KMS-11 (cell line): ENCODE results near the gene DCST1.

Experiments used
- H2AFZ ChIP-seq: fragments of 200-600 bp; sonication (generic); 2 replicates; pipeline ENCODE4 v1.6.1; 2016; ENCODE audit warnings: antibody characterized with exemption, mixed run types, low read depth
- H3K27ac ChIP-seq: fragments of 200-600 bp; sonication (generic); 2 replicates; pipeline ENCODE4 v1.6.1; 2016; ENCODE audit warnings: mild to moderate bottlenecking, mixed run types
- H3K27me3 ChIP-seq: fragments of 200-600 bp; sonication (generic); 2 replicates; pipeline ENCODE4 v1.6.1; 2017; ENCODE audit warnings: mild to moderate bottlenecking, low read depth, mixed run types, moderate library complexity; ENCODE audit not compliant: insufficient read depth
- H3K36me3 ChIP-seq: fragments of 200-600 bp; sonication (generic); 2 replicates; pipeline ENCODE4 v1.6.1; 2017; ENCODE audit warnings: mild to moderate bottlenecking, mixed run types; ENCODE audit not compliant: insufficient read depth
- H3K4me1 ChIP-seq: fragments of 200-600 bp; sonication (generic); 2 replicates; pipeline ENCODE4 v1.6.1; 2016; ENCODE audit warnings: mild to moderate bottlenecking, low read depth, mixed run types; ENCODE audit not compliant: poor library complexity, severe bottlenecking
- H3K4me2 ChIP-seq: fragments of 200-600 bp; sonication (generic); 2 replicates; pipeline ENCODE4 v1.7.0; 2016; ENCODE audit warnings: mild to moderate bottlenecking, mixed run types
- H3K4me3 ChIP-seq: fragments of 200-600 bp; sonication (generic); IDR thresholded peaks from 2 replicates; pipeline ENCODE4 v1.6.1; 2017; ENCODE audit warnings: low read depth, low read length, mixed read lengths; ENCODE audit not compliant: insufficient read depth
- H3K79me2 ChIP-seq: fragments of 200-600 bp; sonication (generic); 2 replicates; pipeline ENCODE4 v1.6.1; 2016; ENCODE audit warnings: low read depth, mixed run types; ENCODE audit not compliant: insufficient read depth
- H3K9ac ChIP-seq: fragments of 200-600 bp; sonication (generic); 2 replicates; pipeline ENCODE4 v1.6.1; 2016; ENCODE audit warnings: mild to moderate bottlenecking, mixed run types
- H4K20me1 ChIP-seq: fragments of 200-600 bp; sonication (generic); 2 replicates; pipeline ENCODE4 v1.6.1; 2016; ENCODE audit warnings: mild to moderate bottlenecking, mixed run types; ENCODE audit not compliant: insufficient read depth
- CTCF ChIP-seq: fragments of 200-600 bp; sonication (generic); conservative IDR thresholded peaks from 2 replicates; pipeline ENCODE4 v1.6.1; 2017; ENCODE audit warnings: low read depth, mild to moderate bottlenecking, antibody characterized with exemption, low read length, moderate library complexity, mixed read lengths

The DCST1 gene

GRCh38 chr1:155009742-155010141, 23.9 kb upstream of the DCST1 start:
- no peak for TF ChIP-seq CTCF
- no peak overlapping the region for H3K4me3 ChIP-seq
- no peak overlapping the region for H3K4me2 ChIP-seq
- H3K36me3 ChIP-seq, result no peaks in the 10 kb centered on the region; the same call in 1 of the 2 replicates
- H3K9ac ChIP-seq, result no peak overlapping the region
- no peak overlapping the region for H2AFZ ChIP-seq
- H3K27ac ChIP-seq, result no peak overlapping the region
- no peaks in the 10 kb centered on the region for H3K27me3 ChIP-seq
- H3K79me2 ChIP-seq, result peaks cover 39% of the 10 kb centered on the region
- H3K4me1 ChIP-seq, result peaks cover 27% of the 10 kb centered on the region
- no peaks in the 10 kb centered on the region for H4K20me1 ChIP-seq

DNA sequence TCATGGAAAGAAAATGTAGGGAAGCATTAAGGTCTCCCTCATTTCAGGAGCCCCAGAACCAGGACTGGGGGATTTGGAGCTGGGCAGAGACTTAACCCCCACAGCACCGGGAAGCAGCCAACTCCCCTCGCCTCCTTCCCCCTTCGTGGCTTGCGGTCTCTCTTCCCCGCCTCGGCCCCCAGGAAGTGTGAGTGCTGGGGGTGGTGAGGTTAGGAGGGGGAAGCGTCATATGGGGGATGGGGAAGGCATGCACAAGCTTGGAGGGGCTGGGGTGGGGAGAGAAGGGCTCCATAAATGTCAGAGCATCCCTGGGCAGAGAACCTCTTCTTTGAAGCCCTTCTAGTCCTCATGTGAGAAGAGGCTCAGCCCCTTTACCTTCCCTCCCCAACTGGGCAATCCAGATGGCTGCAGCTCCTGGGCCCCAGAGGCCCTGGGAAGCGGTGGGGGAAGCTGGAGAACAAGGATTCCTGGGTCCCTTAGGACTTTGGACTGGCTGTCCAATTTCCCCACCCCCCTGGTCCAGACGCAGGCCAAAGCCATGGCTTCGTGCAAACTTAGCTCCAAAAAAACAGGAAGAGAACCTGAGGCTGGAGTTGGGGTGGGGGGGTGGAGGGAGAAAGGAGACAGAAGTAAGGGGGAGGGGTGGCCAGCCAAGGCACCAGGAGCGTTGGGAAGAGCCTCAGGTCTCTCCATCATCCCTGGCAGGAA, 23.3 kb upstream of the DCST1 start:
- H4K20me1 ChIP-seq, result no peaks in the 10 kb centered on the region
- H3K9ac ChIP-seq, result no peak overlapping the region
- H3K4me3 ChIP-seq, result no peak overlapping the region
- no peak for TF ChIP-seq CTCF
- H3K27ac ChIP-seq, result no peak overlapping the region
- H3K79me2 ChIP-seq, result peaks cover 32% of the 10 kb centered on the region; the same call in 1 of the 2 replicates
- H3K4me1 ChIP-seq, result peaks cover 20% of the 10 kb centered on the region
- no peak overlapping the region for H2AFZ ChIP-seq
- no peaks in the 10 kb centered on the region for H3K27me3 ChIP-seq
- H3K4me2 ChIP-seq, result no peak overlapping the region
- peaks cover 4% of the 10 kb centered on the region; the same call in 1 of the 2 replicates for H3K36me3 ChIP-seq

DNA sequence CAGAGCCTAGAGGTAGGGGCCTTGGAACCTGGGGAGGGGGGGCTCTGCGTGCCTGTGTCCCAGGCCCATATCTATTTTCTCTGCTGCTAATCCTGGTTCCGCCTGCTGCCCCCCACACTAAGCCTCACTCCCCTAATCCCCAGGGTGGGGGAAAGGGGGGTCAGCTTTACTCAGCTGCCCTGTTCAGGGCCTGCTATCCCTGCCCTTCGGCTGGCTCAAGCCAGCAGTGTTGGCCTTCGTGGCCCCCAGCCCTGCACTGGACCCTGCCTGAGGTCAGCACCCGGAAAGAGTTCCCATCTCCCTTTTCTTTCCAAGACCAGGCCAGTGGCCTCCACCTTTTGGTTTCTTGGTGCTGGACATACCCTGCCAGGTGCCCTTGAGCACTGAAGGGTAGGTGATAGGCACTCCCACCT, 22.6 kb upstream of the DCST1 start:
- H3K4me2 ChIP-seq, result no peak overlapping the region
- no peak overlapping the region for H2AFZ ChIP-seq
- H3K27me3 ChIP-seq, result no peaks in the 10 kb centered on the region
- peaks cover 4% of the 10 kb centered on the region; the same call in 1 of the 2 replicates for H3K36me3 ChIP-seq
- no peak for TF ChIP-seq CTCF
- H4K20me1 ChIP-seq, result no peaks in the 10 kb centered on the region
- no peak overlapping the region for H3K4me3 ChIP-seq
- H3K79me2 ChIP-seq, result peaks cover 26% of the 10 kb centered on the region; the same call in 1 of the 2 replicates
- no peak overlapping the region for H3K27ac ChIP-seq
- H3K4me1 ChIP-seq, result peaks cover 17% of the 10 kb centered on the region
- H3K9ac ChIP-seq, result no peak overlapping the region

GRCh38 chr1:155011437-155012025, 22.1 kb upstream of the DCST1 start:
- TF ChIP-seq CTCF, result no peak
- Histone ChIP-seq H3K27me3 (no peaks in the 10 kb centered on the region), H3K4me2 (no peak overlapping the region), H3K79me2 (peaks cover 21% of the 10 kb centered on the region; the same call in 1 of the 2 replicates), H3K36me3 (peaks cover 5% of the 10 kb centered on the region; the same call in 1 of the 2 replicates), H2AFZ (no peak overlapping the region), H3K9ac (no peak overlapping the region), H3K4me1 (peaks cover 17% of the 10 kb centered on the region), H4K20me1 (no peaks in the 10 kb centered on the region), H3K27ac (no peak overlapping the region), H3K4me3 (no peak overlapping the region)
